Osteocyte (in vitro differentiated cells): ENCODE data around the gene NHLH2. TPM values are rescaled to one million over a fixed set of nuclear protein-coding genes. Genes with fewer than 3 reads are reported as not detected.

Source experiments
- DNase-seq: peaks from one replicate; pipeline ENCODE4 v3.0.0; 2021; ENCODE audit warnings: mixed read lengths; ENCODE audit not compliant: unreplicated experiment; ENCODE audit errors: extremely low spot score
- H3K27ac Mint-ChIP-seq: one replicate; pipeline ENCODE4 v1.8.0; 2021; ENCODE audit warnings: mild to moderate bottlenecking, mixed read lengths; ENCODE audit not compliant: unreplicated experiment
- H3K27me3 Mint-ChIP-seq: one replicate; pipeline ENCODE4 v1.8.0; 2021; ENCODE audit warnings: mixed read lengths; ENCODE audit not compliant: unreplicated experiment
- H3K36me3 Mint-ChIP-seq: one replicate; pipeline ENCODE4 v1.8.0; 2021; ENCODE audit warnings: mixed read lengths; ENCODE audit not compliant: unreplicated experiment
- H3K4me1 Mint-ChIP-seq: one replicate; pipeline ENCODE4 v1.8.0; 2021; ENCODE audit warnings: mixed read lengths; ENCODE audit not compliant: unreplicated experiment
- H3K4me3 Mint-ChIP-seq: one replicate; pipeline ENCODE4 v1.8.0; 2021; ENCODE audit warnings: mild to moderate bottlenecking, moderate library complexity, mixed read lengths; ENCODE audit not compliant: unreplicated experiment
- H3K9me3 Mint-ChIP-seq: one replicate; pipeline ENCODE4 v1.8.0; 2021; ENCODE audit warnings: mixed read lengths; ENCODE audit not compliant: unreplicated experiment
- total RNA-seq: library from RNA; stranded (reverse); gene quantifications from 2 replicates; pipeline ENCODE4 v1.2.1, GENCODE V29; 2021
- TF ChIP-seq, protein P1 (sequence below): fragments of 200-600 bp; sonication (generic); IDR thresholded peaks from 2 replicates; pipeline ENCODE4 v1.5.0; 2021; ENCODE audit warnings: antibody characterized with exemption, mild to moderate bottlenecking, moderate library complexity

NHLH2 gene
- total RNA-seq, 1 donor from 2014 or later: not detected

DNA sequence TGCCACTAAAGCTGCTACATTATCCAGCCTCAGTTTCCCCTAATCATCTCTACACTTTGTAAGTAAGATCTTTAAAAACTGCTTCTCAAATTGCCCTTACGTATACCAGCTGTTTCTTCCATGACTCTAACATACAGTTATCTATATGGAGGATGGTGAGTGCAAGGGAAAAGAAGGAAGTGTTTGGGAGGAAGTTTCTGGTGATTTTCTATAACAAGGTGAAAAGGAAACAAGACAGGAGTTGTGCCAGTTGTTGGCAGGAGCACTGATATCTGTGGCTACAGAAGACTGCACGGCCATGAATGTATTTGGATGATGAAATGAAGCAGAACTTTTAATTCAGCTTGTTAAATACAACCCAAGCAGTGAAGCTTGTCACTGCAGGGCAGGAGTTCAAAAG, 32.3 kb upstream of the NHLH2 start:
- peaks cover 30% of the 10 kb centered on the region for H3K27me3 Mint-ChIP-seq
- TF ChIP-seq, protein P1, sequence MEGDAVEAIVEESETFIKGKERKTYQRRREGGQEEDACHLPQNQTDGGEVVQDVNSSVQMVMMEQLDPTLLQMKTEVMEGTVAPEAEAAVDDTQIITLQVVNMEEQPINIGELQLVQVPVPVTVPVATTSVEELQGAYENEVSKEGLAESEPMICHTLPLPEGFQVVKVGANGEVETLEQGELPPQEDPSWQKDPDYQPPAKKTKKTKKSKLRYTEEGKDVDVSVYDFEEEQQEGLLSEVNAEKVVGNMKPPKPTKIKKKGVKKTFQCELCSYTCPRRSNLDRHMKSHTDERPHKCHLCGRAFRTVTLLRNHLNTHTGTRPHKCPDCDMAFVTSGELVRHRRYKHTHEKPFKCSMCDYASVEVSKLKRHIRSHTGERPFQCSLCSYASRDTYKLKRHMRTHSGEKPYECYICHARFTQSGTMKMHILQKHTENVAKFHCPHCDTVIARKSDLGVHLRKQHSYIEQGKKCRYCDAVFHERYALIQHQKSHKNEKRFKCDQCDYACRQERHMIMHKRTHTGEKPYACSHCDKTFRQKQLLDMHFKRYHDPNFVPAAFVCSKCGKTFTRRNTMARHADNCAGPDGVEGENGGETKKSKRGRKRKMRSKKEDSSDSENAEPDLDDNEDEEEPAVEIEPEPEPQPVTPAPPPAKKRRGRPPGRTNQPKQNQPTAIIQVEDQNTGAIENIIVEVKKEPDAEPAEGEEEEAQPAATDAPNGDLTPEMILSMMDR: no peak
- H3K36me3 Mint-ChIP-seq: no peaks in the 10 kb centered on the region
- no peak overlapping the region for H3K4me3 Mint-ChIP-seq
- no peak for DNase-seq
- no peak overlapping the region for H3K27ac Mint-ChIP-seq
- H3K9me3 Mint-ChIP-seq: no peaks in the 10 kb centered on the region
- H3K4me1 Mint-ChIP-seq: no peaks in the 10 kb centered on the region

DNA sequence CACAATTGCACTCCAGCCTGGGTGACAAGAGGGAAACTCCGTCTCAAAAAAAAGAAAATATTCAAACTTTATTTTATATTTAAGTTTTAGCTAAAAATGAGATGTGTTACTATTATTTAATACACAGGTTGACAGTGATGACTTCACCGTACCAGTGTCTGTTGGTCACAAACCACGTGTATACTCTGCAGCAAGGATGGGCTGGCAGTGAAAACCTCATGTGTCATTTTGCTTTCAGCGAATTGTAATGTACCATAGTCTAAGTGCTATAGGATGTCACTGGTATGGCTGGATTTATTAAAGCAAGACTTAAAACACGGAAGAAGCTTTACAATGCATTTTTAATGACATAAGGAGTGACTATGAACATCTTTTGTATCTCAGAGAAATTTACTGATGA, 28.1 kb upstream of the NHLH2 start:
- H3K27ac Mint-ChIP-seq: no peak overlapping the region
- H3K36me3 Mint-ChIP-seq: no peaks in the 10 kb centered on the region
- H3K9me3 Mint-ChIP-seq: no peaks in the 10 kb centered on the region
- TF ChIP-seq, protein P1: no peak
- DNase-seq: no peak
- H3K4me1 Mint-ChIP-seq: no peaks in the 10 kb centered on the region
- H3K27me3 Mint-ChIP-seq: peaks cover 40% of the 10 kb centered on the region
- H3K4me3 Mint-ChIP-seq: no peak overlapping the region

DNA sequence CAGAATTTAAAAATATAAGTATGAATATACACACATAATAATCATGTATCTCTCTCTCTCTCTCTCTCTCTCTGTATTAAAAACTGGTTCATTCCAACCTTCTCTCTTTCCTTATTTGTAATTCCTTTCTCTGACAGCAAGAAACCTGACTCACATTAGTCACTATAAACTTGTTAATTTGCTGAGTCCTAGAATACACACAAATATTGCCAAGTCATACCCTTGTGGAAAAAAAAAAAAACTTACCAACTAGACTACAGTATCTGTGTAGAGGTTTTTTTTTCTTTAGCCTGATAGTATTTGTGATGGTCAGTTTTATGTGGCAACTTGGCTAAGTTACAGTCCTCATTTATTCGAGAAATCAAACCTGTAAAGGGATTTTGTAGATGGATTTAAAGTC, 26.3 kb upstream of the NHLH2 start:
- Mint-ChIP-seq H3K4me1 (no peaks in the 10 kb centered on the region), H3K36me3 (no peaks in the 10 kb centered on the region), H3K27me3 (peaks cover 48% of the 10 kb centered on the region), H3K4me3 (no peak overlapping the region), H3K9me3 (no peaks in the 10 kb centered on the region), H3K27ac (no peak overlapping the region)
- DNase-seq: no peak
- TF ChIP-seq, protein P1: no peak

DNA sequence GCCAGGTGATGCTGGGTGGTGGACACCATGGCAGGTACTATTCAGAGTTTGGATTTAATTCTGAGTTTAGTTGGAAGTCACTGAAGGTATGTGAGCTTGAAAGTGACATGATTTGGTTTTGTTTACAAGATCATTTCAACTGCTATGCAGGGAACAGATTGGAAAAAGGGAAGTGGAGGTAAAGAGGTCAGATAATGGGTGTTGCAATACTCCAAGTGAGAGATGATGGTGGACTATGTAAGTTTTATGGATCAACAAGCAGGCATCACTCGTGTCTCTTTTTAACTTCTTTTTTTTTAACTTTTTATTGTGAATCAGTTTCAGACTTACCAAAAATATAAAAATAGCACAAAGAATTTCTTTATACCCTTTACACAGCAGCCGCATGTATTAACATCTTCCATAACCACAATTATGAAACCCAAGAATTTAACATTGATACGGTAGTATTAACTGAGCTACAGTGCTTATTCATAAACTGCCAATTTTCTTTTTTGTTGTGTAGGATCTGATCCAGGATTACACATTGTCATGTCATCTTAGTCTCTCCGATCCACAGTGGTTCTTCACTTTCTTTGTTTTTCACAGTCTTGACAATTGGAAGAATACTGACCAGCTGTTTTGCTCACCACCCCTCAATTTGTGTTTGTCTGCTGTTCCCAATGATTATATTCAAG, 24.9 kb upstream of the NHLH2 start:
- H3K4me3 Mint-ChIP-seq: no peak overlapping the region
- TF ChIP-seq, protein P1: no peak
- H3K27ac Mint-ChIP-seq: no peak overlapping the region
- H3K4me1 Mint-ChIP-seq: no peaks in the 10 kb centered on the region
- no peaks in the 10 kb centered on the region for H3K36me3 Mint-ChIP-seq
- H3K9me3 Mint-ChIP-seq: no peaks in the 10 kb centered on the region
- no peak for DNase-seq
- peaks cover 53% of the 10 kb centered on the region for H3K27me3 Mint-ChIP-seq

DNA sequence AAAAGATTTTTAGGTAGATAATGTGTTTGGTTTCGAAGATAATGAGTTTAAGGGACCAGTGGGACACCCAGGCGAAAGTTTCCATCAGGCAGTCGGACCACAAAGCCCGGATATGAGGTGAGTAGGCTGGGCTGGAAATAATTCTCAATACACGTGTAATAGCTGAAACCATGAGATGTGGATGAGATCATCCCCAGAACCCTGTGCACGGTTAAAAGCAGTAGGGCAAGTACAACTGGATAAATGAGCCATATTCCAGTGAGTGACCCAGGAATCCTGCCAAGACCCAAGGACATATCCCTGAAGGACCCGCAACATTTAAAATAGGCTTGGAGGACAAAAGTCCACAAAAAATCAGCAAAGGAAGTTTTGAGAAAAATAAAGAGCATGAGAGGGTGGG, 21.5 kb upstream of the NHLH2 start:
- TF ChIP-seq, protein P1: no peak
- Mint-ChIP-seq H3K4me1 (no peaks in the 10 kb centered on the region), H3K9me3 (no peaks in the 10 kb centered on the region), H3K4me3 (no peak overlapping the region), H3K27me3 (peaks cover 53% of the 10 kb centered on the region), H3K27ac (no peak overlapping the region), H3K36me3 (no peaks in the 10 kb centered on the region)
- no peak for DNase-seq
